H9 (cell line): ENCODE results near the gene SH3BP5. TPM values are rescaled to one million over a fixed set of nuclear protein-coding genes. Genes with fewer than 3 reads are reported as not detected.

Experiments
- DNase-seq: peaks from one replicate; pipeline ENCODE4 v3.0.0-alpha.2; 2017
- H2AFZ ChIP-seq: one replicate; pipeline ENCODE4 v1.6.1; 2013; ENCODE audit warnings: mild to moderate bottlenecking, low read length, control low read depth, moderate library complexity
- H2AK5ac ChIP-seq: 2 replicates; pipeline ENCODE4 v1.6.1; 2013; ENCODE audit warnings: low read length, control low read depth, mixed read lengths; ENCODE audit not compliant: insufficient read length
- H2BK120ac ChIP-seq: one replicate; pipeline ENCODE4 v1.6.1; 2013; ENCODE audit warnings: low read depth, mild to moderate bottlenecking, low read length, control low read depth, inconsistent platforms; ENCODE audit not compliant: poor library complexity, severe bottlenecking
- H2BK12ac ChIP-seq: 2 replicates; pipeline ENCODE4 v1.6.1; 2013; ENCODE audit warnings: low read length, control low read depth, mixed read lengths, low read depth; ENCODE audit not compliant: insufficient read length
- H2BK15ac ChIP-seq: 2 replicates; pipeline ENCODE4 v1.6.1; 2013; ENCODE audit warnings: low read depth, low read length, control low read depth
- H2BK20ac ChIP-seq: one replicate; pipeline ENCODE4 v1.6.1; 2013; ENCODE audit warnings: low read depth, mild to moderate bottlenecking, low read length, control low read depth, inconsistent platforms; ENCODE audit not compliant: poor library complexity, severe bottlenecking
- H2BK5ac ChIP-seq: 2 replicates; pipeline ENCODE4 v1.6.1; 2013; ENCODE audit warnings: low read length, control low read depth, mixed read lengths; ENCODE audit not compliant: insufficient read length
- H3K14ac ChIP-seq: 2 replicates; pipeline ENCODE4 v1.6.1; 2013; ENCODE audit warnings: low read length, control low read depth; ENCODE audit not compliant: insufficient read depth
- H3K18ac ChIP-seq: 2 replicates; pipeline ENCODE4 v1.6.1; 2013; ENCODE audit warnings: low read depth, mild to moderate bottlenecking, mixed read lengths, low read length, control low read depth; ENCODE audit not compliant: insufficient read length
- H3K23ac ChIP-seq: 2 replicates; pipeline ENCODE4 v1.6.1; 2013; ENCODE audit warnings: low read length, control low read depth, mixed read lengths, low read depth; ENCODE audit not compliant: insufficient read length
- H3K23me2 ChIP-seq: 2 replicates; pipeline ENCODE4 v1.6.1; 2013; ENCODE audit warnings: low read depth, mild to moderate bottlenecking, mixed read lengths, low read length, control low read depth; ENCODE audit not compliant: insufficient read length, poor library complexity, severe bottlenecking
- H3K27ac ChIP-seq: 2 replicates; pipeline ENCODE4 v1.5.1; 2013; ENCODE audit warnings: low read length, control low read depth, mixed read lengths, low read depth; ENCODE audit not compliant: insufficient read length
- H3K27me3 ChIP-seq: 2 replicates; pipeline ENCODE4 v1.6.1; 2013; ENCODE audit warnings: low read length, control low read depth, inconsistent platforms; ENCODE audit not compliant: insufficient read depth
- H3K4ac ChIP-seq: 2 replicates; pipeline ENCODE4 v1.6.1; 2013; ENCODE audit warnings: low read depth, mild to moderate bottlenecking, control low read depth, inconsistent platforms, low read length, moderate library complexity
- H3K4me1 ChIP-seq: 2 replicates; pipeline ENCODE4 v1.6.1; 2013; ENCODE audit warnings: low read length, control low read depth, inconsistent platforms; ENCODE audit not compliant: insufficient read depth
- H3K4me2 ChIP-seq: 2 replicates; pipeline ENCODE4 v1.6.1; 2013; ENCODE audit warnings: low read length, control low read depth, mixed read lengths; ENCODE audit not compliant: insufficient read length, insufficient read depth
- H3K56ac ChIP-seq: 2 replicates; pipeline ENCODE4 v1.6.1; 2013; ENCODE audit warnings: low read depth, mild to moderate bottlenecking, mixed read lengths, low read length, control low read depth; ENCODE audit not compliant: insufficient read length
- H3K79me1 ChIP-seq: 2 replicates; pipeline ENCODE4 v1.6.1; 2013; ENCODE audit warnings: low read depth, mild to moderate bottlenecking, moderate library complexity, low read length, control low read depth, inconsistent platforms; ENCODE audit not compliant: insufficient read depth, poor library complexity, severe bottlenecking
- H3K79me2 ChIP-seq: 2 replicates; pipeline ENCODE4 v1.6.1; 2013; ENCODE audit warnings: low read length, control low read depth, inconsistent platforms; ENCODE audit not compliant: insufficient read depth
- H3K9ac ChIP-seq: 2 replicates; pipeline ENCODE4 v1.6.1; 2013; ENCODE audit warnings: low read length, control low read depth, mixed read lengths; ENCODE audit not compliant: insufficient read length; ENCODE audit errors: extremely low read depth
- H3K9me3 ChIP-seq: one replicate; pipeline ENCODE4 v1.6.1; 2013; ENCODE audit warnings: low read depth, low read length, inconsistent platforms; ENCODE audit not compliant: control insufficient read depth
- H3T11ph ChIP-seq: one replicate; pipeline ENCODE4 v1.6.1; 2013; ENCODE audit warnings: mild to moderate bottlenecking, low read length, control low read depth, inconsistent platforms
- H4K20me1 ChIP-seq: one replicate; pipeline ENCODE4 v1.6.1; 2013; ENCODE audit not compliant: control insufficient read depth, insufficient read length, insufficient read depth
- H4K5ac ChIP-seq: 2 replicates; pipeline ENCODE4 v1.6.1; 2013; ENCODE audit warnings: low read depth, mild to moderate bottlenecking, mixed read lengths, low read length, control low read depth; ENCODE audit not compliant: insufficient read length
- H4K8ac ChIP-seq: replicated peaks from 2 replicates; pipeline ENCODE4 v1.6.1; 2013; ENCODE audit warnings: low read length, control low read depth, mixed read lengths, low read depth; ENCODE audit not compliant: insufficient read length
- H4K91ac ChIP-seq: 2 replicates; pipeline ENCODE4 v1.6.1; 2013; ENCODE audit warnings: low read depth, mild to moderate bottlenecking, moderate library complexity, mixed read lengths, low read length, control low read depth; ENCODE audit not compliant: insufficient read length
- H3K27ac Mint-ChIP-seq, 3 experiments: 2 replicates in 2 of 3; 3 replicates in 1 of 3; pipeline ENCODE4 v1.8.0; 2020 to 2021; ENCODE audit warnings: mixed read lengths in 3 of 3, mild to moderate bottlenecking in 1 of 3, moderate library complexity in 1 of 3
- H3K27me3 Mint-ChIP-seq: 2 replicates; pipeline ENCODE4 v1.8.0; 2021; ENCODE audit warnings: low read depth, mild to moderate bottlenecking, moderate library complexity, mixed read lengths
- H3K36me3 Mint-ChIP-seq, 3 experiments: 2 replicates in 2 of 3; 3 replicates in 1 of 3; pipeline ENCODE4 v1.8.0; 2020 to 2021; ENCODE audit warnings: low read depth in 3 of 3, mixed read lengths in 3 of 3; ENCODE audit not compliant: insufficient read depth in 1 of 3
- H3K4me1 Mint-ChIP-seq, 2 experiments: 2 replicates each; pipeline ENCODE4 v1.8.0; 2020; ENCODE audit warnings: mixed read lengths in 2 of 2
- H3K4me3 Mint-ChIP-seq, 2 experiments: 2 replicates in 1 of 2; 3 replicates in 1 of 2; pipeline ENCODE4 v1.8.0; 2020 to 2021; ENCODE audit warnings: mild to moderate bottlenecking in 2 of 2, mixed read lengths in 2 of 2, moderate library complexity in 1 of 2
- H3K9me3 Mint-ChIP-seq, 2 experiments: 2 replicates in 1 of 2; 3 replicates in 1 of 2; pipeline ENCODE4 v1.8.0; 2020; ENCODE audit warnings: mild to moderate bottlenecking in 2 of 2, mixed read lengths in 2 of 2, moderate library complexity in 1 of 2
- total RNA-seq: library from RNA; stranded (reverse); gene quantifications from 2 replicates; pipeline ENCODE4 v1.2.1, GENCODE V29; 2021
- TF ChIP-seq, protein P1 (sequence below): fragments of 200-600 bp; sonication (generic); conservative IDR thresholded peaks from 3 replicates; pipeline ENCODE4 v1.8.0; 2021; ENCODE audit warnings: antibody characterized with exemption, mild to moderate bottlenecking

SH3BP5 gene
- total RNA-seq, 1 experiment from 2014 or later = 6.8 TPM

- Histone ChIP-seq H3K4ac (no peak overlapping the region), H2BK20ac (no peak overlapping the region), H2BK15ac (no peak overlapping the region), H4K8ac (no peak overlapping the region), H3K56ac (no peak overlapping the region), H3K9ac (no peak overlapping the region), H3K27me3 (no peaks in the 10 kb centered on the region), H3K18ac (no peak overlapping the region), H4K20me1 (no peaks in the 10 kb centered on the region), H3K9me3 (no peaks in the 10 kb centered on the region), H3K4me2 (no peak overlapping the region), H4K91ac (no peak overlapping the region), H3K4me1 (no peaks in the 10 kb centered on the region), H4K5ac (no peak overlapping the region), H2BK120ac (no peak overlapping the region), H3K79me2 (no peaks in the 10 kb centered on the region), H3K79me1 (no peaks in the 10 kb centered on the region), H3K23me2 (peaks cover 2% of the 10 kb centered on the region), H2BK12ac (no peak overlapping the region), H2AK5ac (no peak overlapping the region), H2BK5ac (no peak overlapping the region), H3K27ac (no peak overlapping the region), H3K14ac (no peak overlapping the region), H2AFZ (no peak overlapping the region), H3T11ph (no peak overlapping the region), H3K23ac (no peak overlapping the region)
- peaks cover 0 to 40% (median 16%) of the 10 kb centered on the region in 3 experiments; a peak in 4 of 7 replicates for H3K36me3 Mint-ChIP-seq
- DNase-seq = no peak
- no peaks in the 10 kb centered on the region for H3K9me3 Mint-ChIP-seq
- H3K27ac Mint-ChIP-seq = no peak overlapping the region
- TF ChIP-seq, protein P1, sequence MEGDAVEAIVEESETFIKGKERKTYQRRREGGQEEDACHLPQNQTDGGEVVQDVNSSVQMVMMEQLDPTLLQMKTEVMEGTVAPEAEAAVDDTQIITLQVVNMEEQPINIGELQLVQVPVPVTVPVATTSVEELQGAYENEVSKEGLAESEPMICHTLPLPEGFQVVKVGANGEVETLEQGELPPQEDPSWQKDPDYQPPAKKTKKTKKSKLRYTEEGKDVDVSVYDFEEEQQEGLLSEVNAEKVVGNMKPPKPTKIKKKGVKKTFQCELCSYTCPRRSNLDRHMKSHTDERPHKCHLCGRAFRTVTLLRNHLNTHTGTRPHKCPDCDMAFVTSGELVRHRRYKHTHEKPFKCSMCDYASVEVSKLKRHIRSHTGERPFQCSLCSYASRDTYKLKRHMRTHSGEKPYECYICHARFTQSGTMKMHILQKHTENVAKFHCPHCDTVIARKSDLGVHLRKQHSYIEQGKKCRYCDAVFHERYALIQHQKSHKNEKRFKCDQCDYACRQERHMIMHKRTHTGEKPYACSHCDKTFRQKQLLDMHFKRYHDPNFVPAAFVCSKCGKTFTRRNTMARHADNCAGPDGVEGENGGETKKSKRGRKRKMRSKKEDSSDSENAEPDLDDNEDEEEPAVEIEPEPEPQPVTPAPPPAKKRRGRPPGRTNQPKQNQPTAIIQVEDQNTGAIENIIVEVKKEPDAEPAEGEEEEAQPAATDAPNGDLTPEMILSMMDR = no peak
- no peak overlapping the region for H3K4me3 Mint-ChIP-seq
- no peaks in the 10 kb centered on the region for H3K27me3 Mint-ChIP-seq
- peaks cover 4 to 8% of the 10 kb centered on the region in 2 experiments for H3K4me1 Mint-ChIP-seq
Measured at GRCh38 chr3:15211937-15212336, 120.4 kb downstream of the SH3BP5 start.
